ENCODE data around the gene NGRN.

NGRN gene, protein sequence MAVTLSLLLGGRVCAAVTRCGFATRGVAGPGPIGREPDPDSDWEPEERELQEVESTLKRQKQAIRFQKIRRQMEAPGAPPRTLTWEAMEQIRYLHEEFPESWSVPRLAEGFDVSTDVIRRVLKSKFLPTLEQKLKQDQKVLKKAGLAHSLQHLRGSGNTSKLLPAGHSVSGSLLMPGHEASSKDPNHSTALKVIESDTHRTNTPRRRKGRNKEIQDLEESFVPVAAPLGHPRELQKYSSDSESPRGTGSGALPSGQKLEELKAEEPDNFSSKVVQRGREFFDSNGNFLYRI

DNA sequence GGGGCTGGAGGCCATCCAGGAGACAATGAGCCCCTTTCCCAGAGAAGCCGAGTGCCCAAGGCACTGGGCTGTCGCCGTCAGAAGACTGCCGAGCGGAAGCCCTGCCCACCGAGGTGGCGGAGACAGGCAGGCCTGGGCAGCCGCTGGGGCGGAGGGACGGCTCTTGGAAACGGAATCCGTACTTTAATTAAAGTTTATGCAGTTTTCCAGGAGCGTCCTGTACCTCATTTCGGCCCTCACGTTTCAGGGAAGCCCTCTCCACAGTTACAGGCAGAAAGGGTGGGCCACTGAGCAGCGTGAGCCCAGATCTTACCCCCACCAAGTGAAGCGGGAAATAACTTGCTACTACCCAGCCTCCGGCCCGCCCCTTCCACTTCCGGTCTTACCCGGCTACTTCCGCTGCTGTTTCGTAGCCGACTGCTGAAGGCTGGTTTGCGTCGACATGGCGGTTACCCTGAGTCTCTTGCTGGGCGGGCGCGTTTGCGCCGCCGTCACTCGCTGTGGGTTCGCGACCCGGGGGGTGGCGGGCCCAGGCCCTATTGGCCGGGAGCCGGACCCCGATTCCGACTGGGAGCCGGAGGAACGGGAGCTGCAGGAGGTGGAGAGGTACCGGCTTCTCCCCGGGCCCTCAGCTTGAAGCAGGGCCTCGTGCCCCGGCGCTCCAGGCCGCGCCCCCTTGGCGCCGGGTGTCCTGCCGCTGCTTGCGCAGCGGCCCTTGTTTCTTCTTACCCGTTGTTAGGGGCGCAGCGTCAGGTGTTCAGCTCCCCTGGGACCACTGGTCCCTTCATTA, at the start of gene NGRN:
Gene NGRN (plus strand): TSS at position 402 of the 790 bp plus-strand sequence. CDS start 41 bp downstream, at position 443.
- peak; percentile 88 for DNase-seq
- in situ Hi-C loops (cut with HindIII; ENCODE audit: low pct_ligation_motif_present, low pct_unique_long_range_greater_than_20kb, low sequenced_read_pairs): no loop called here

DNA sequence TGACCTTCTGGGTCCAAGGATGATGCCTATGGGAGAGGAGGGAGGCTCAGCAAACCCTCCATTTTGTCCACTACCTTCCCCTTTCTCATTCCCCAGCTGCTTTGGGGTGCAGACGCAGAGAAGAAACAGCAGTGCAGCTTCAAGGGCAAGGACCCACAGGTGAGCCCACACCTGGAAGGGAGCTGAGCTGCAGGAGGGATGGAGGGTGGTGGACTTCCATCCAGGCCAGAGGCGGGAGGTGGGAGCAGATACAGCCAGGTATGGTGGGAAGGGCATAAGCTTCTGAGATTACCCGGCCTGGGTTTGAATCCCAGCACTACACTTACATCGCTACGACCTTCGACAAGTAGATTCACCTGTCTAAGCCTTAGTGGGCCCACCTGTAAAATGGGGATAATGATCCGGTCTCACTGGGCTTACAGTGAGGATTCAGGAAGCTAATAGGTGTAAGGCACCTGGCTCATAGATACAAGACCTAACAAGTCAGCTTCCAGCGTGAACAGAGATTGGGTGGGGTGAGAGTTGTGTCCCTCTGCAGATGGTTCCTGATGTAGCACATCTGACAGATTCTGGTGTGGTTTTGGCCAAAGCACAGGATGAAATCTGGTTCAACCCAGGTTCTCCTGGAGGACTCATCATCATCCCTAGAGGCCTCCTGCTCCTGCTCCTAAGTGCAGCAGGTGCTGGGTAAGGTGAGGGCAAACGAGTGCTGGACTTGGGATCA, 47.6 kb upstream of the NGRN start:
- in situ Hi-C loops (cut with HindIII; ENCODE audit: low pct_ligation_motif_present, low pct_unique_long_range_greater_than_20kb, low sequenced_read_pairs): no loop called here
- DNase-seq: no peak

DNA sequence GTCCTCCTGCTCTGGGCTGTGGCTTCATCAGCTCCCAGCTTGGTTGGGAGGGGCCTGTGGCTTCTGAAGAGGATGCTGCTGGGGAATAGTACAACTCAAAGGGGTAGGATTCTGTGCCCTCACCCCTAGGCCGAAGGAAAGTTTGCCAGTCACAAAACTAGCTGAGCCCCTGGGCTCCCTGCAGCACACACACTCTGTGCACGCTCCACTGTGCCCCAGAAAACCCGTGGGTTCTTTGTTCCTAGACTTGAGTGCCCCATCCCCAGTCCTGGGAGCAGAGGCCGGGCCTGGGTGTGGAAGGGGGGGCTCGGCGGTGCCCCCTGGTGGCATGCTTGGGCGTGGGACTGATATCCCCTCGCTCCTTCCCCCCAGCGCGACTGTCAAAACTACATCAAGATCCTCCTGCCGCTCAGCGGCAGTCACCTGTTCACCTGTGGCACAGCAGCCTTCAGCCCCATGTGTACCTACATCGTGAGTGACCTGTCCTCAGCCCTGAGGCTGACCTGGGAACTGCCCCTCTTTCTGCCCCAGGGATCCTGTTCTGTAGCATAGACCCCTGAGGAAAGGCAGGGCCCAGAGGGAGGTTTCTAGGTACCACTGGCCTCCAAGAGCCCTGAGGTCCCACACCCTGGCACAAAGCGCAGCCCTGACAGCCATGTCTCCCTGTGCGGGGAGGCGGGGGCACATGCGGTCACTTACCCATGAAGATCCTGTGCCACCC, 45.9 kb upstream of the NGRN start:
- in situ Hi-C loops (cut with HindIII; ENCODE audit: low pct_ligation_motif_present, low pct_unique_long_range_greater_than_20kb, low sequenced_read_pairs): no loop called here
- peak; percentile 31 for DNase-seq

DNA sequence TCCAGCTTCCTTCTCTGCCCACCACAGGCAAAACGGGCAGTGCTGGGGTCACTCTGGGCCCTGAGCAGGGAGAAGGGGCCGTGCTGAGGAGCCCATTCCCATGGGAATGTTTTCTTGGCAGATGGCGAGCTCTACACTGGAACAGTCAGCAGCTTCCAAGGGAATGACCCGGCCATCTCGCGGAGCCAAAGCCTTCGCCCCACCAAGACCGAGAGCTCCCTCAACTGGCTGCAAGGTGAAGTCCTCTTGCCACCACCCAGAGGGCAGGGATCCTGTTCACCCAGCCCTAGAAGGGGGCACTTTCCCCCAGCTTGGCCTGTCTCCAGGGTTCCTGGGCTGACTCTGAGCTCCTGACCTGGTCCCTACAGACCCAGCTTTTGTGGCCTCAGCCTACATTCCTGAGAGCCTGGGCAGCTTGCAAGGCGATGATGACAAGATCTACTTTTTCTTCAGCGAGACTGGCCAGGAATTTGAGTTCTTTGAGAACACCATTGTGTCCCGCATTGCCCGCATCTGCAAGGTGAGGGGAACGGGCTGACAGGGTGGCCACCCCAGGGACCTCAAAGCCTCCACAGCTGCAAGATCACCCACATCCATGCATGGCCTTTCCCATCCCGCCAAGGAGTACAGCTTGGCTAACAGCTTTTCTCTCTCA, 44.1 kb upstream of the NGRN start:
- peak; percentile 67 for DNase-seq
- in situ Hi-C loops (cut with HindIII; ENCODE audit: low pct_ligation_motif_present, low pct_unique_long_range_greater_than_20kb, low sequenced_read_pairs): no loop called here

DNA sequence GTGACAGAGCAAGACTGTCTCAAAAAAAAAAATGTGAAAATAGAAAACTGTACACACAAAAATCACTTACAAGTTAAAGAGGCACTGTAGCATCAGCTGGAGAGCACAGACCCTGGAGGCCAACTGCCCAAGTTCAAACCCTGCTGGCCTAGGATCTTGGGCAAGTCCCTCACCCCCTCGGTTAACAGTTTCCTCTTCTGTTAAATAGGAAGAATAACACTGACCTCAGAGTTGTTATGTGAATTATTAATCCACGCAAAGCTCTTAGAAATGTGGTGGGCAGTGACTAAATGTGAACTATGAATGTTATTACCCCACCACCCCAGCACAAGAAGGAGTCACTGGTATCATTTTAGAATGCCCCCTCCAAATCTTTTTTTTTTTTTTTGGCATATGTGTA, 42.9 kb upstream of the NGRN start:
- DNase-seq: peak; percentile 18
- in situ Hi-C loops (cut with HindIII; ENCODE audit: low pct_ligation_motif_present, low pct_unique_long_range_greater_than_20kb, low sequenced_read_pairs): no loop called here

DNA sequence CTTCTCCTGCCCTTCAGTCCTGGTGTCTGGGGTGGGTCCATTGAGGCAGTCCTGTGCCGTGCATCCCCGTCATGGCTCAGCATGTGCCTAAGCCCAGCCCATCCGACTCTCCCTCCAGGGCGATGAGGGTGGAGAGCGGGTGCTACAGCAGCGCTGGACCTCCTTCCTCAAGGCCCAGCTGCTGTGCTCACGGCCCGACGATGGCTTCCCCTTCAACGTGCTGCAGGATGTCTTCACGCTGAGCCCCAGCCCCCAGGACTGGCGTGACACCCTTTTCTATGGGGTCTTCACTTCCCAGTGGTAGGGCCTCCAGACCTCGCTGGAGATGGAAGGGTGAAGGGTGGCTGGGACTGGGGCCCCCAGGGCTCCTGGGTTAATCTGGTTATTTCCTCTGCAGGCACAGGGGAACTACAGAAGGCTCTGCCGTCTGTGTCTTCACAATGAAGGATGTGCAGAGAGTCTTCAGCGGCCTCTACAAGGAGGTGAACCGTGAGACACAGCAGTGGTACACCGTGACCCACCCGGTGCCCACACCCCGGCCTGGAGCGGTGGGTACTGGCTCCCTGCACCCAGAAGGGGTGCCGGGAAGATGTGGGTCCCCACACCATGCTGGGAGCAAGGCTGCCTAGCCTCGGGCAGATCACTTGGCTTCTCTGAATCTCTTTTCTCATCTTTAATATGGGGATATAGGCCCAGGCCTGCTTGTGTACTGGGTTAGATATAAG, 41.9 kb upstream of the NGRN start:
- in situ Hi-C loops (cut with HindIII; ENCODE audit: low pct_ligation_motif_present, low pct_unique_long_range_greater_than_20kb, low sequenced_read_pairs): no loop called here
- no peak for DNase-seq

DNA sequence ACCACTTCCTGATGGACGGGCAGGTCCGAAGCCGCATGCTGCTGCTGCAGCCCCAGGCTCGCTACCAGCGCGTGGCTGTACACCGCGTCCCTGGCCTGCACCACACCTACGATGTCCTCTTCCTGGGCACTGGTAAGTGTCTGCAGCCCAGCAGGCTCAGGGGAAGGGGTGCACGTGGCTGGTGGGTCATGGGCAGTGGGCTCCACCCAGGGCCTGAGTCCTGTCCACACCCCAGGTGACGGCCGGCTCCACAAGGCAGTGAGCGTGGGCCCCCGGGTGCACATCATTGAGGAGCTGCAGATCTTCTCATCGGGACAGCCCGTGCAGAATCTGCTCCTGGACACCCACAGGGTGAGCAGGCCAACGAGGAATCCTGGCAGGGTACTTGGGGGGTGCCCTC, 40.4 kb upstream of the NGRN start:
- in situ Hi-C loops (cut with HindIII; ENCODE audit: low pct_ligation_motif_present, low pct_unique_long_range_greater_than_20kb, low sequenced_read_pairs): no loop called here
- no peak for DNase-seq

DNA sequence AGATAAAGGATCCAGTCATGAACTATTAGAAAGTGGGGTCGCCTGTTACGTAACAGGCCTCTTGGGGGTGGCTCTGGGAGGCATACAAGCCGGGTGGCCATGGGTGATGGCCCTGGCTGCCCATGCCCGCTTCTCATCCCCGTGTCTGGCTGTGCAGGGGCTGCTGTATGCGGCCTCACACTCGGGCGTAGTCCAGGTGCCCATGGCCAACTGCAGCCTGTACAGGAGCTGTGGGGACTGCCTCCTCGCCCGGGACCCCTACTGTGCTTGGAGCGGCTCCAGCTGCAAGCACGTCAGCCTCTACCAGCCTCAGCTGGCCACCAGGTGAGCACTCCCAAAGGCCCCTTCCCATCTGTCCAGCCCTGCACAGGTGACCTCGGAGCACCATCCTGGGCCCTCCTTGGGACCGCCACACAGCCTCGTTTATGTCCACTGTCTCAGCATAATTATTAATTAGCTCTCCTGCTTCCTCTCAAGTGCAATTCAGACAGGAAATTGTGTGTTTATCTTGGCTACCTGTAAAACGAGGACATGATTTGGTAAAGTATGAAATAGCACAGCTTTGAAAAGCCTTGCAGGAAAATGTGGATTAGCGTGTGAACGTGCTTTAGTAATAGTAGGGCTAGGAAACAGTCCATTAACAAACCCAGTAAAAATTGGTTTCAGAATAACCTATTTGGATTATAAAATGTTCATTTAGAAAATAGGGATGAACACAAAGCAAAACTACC, 39.8 kb upstream of the NGRN start:
- in situ Hi-C loops (cut with HindIII; ENCODE audit: low pct_ligation_motif_present, low pct_unique_long_range_greater_than_20kb, low sequenced_read_pairs): no loop called here
- no peak for DNase-seq

DNA sequence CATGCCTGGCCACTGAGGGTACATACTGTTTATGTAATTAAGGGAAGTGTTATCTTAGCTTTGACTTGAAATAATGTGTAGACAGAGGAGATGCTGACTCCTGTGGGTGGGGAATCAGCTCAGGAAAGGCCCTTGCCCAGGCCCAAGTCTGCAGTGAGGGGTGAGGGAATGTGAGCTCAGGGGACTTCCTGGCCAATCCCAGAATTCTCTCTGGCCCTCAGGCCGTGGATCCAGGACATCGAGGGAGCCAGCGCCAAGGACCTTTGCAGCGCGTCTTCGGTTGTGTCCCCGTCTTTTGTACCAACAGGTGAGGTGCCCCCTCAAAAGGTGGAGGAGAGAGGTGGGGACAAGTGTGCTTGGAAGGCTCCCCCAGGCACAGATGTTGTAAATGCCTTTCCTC, 38.1 kb upstream of the NGRN start:
- in situ Hi-C loops (cut with HindIII; ENCODE audit: low pct_ligation_motif_present, low pct_unique_long_range_greater_than_20kb, low sequenced_read_pairs): no loop called here
- no peak for DNase-seq

DNA sequence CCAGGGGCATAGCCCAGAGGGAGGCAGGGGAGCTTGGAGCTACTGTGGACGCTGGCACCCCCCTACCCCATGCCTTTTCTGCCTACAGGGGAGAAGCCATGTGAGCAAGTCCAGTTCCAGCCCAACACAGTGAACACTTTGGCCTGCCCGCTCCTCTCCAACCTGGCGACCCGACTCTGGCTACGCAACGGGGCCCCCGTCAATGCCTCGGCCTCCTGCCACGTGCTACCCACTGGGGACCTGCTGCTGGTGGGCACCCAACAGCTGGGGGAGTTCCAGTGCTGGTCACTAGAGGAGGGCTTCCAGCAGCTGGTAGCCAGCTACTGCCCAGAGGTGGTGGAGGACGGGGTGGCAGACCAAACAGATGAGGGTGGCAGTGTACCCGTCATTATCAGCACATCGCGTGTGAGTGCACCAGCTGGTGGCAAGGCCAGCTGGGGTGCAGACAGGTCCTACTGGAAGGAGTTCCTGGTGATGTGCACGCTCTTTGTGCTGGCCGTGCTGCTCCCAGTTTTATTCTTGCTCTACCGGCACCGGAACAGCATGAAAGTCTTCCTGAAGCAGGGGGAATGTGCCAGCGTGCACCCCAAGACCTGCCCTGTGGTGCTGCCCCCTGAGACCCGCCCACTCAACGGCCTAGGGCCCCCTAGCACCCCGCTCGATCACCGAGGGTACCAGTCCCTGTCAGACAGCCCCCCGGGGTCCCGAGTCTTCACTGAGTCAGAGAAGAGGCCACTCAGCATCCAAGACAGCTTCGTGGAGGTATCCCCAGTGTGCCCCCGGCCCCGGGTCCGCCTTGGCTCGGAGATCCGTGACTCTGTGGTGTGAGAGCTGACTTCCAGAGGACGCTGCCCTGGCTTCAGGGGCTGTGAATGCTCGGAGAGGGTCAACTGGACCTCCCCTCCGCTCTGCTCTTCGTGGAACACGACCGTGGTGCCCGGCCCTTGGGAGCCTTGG, 37.4 kb upstream of the NGRN start:
- no peak for DNase-seq
- in situ Hi-C loops (cut with HindIII; ENCODE audit: low pct_ligation_motif_present, low pct_unique_long_range_greater_than_20kb, low sequenced_read_pairs): no loop called here

DNA sequence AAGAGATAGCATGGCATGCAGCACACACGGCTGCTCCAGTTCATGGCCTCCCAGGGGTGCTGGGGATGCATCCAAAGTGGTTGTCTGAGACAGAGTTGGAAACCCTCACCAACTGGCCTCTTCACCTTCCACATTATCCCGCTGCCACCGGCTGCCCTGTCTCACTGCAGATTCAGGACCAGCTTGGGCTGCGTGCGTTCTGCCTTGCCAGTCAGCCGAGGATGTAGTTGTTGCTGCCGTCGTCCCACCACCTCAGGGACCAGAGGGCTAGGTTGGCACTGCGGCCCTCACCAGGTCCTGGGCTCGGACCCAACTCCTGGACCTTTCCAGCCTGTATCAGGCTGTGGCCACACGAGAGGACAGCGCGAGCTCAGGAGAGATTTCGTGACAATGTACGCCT, 36.5 kb upstream of the NGRN start:
- no peak for DNase-seq
- in situ Hi-C loops (cut with HindIII; ENCODE audit: low pct_ligation_motif_present, low pct_unique_long_range_greater_than_20kb, low sequenced_read_pairs): no loop called here

DNA sequence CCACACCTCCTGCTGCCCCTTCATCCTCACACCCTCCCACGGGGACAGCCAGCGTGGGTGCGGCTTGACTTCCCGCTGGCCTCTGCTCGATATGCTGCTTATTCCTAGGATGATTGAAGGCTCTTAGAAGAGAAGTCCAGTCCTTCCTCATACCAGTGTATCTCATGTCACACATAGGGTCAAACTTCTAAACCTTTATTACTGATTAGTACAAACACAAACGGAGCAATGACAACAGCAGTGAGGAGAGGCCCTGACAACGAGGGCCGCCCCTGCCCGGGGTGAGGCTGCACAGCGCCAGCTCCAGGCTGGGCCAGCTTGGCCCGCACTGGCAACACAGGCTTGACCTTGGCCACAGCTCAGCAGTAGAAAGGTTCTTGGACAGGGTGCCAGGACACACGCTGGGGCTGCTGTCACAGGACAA, 35.4 kb upstream of the NGRN start:
- in situ Hi-C loops (cut with HindIII; ENCODE audit: low pct_ligation_motif_present, low pct_unique_long_range_greater_than_20kb, low sequenced_read_pairs): no loop called here
- no peak for DNase-seq

DNA sequence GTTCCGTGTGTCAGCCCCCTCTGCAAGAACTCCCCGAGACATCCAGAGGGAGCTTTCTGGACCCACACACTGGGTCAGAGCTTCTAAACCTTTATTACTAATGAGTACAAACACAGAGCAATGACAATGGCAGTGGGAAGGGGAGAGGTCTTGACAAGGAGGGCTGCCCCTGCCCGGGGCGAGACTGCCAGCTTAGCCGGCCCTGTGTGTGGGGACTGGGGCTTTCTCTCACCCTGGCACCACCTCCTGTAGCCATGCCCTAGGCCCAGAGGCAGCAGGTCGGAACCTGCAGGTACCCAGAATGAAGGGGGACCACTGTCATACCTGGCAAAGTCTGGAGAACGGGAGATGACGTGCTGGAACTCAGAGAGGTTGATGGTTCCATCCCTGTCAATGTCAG, 34.9 kb upstream of the NGRN start:
- in situ Hi-C loops (cut with HindIII; ENCODE audit: low pct_ligation_motif_present, low pct_unique_long_range_greater_than_20kb, low sequenced_read_pairs): no loop called here
- no peak for DNase-seq

DNA sequence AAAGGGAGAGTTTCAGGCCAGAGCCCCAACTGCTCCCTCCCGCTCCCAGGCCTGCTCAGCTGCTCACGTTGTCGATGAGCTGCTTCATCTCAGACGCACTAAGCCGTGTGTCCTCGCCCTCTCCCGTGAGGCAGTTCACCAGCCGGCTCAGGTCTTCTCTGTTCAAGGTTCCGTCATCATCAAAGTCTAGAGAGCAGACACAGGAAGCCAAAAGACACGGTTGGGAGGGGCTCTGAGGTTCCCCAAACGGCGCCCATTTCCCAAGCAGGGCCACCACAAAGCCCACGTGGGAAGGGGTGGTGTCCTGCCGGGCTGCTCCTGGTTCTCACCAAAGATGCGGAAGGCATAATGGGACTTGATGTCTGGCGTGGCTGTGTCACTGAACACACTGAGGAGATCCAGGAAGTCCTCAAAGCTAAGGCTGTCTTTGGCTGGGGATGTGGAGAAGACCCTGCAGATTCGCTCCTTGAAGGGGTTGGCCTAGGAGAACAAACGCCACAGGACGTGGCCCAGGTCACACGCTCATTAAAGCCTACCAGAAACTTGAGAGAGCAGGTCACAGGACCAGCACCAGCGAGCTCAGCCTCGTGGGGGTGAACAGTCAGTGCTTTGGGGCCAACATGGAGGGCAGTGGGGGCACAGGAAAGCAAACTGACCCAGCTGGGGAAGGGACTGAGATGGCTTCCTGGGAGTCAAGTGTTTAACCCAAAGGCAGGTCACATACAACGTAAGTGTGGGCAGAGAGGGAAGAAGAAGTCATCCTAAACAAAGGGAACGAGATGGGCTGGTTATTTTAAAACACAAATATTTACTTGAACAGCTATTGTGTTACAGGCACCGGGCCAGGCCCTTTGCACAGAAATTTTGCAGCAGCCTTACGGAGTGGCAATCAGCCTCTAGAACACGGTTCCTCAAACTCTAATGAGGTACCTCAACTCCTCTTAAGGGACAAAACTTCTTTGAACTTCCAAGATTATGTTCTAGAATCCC, 34.1 kb upstream of the NGRN start:
- in situ Hi-C loops (cut with HindIII; ENCODE audit: low pct_ligation_motif_present, low pct_unique_long_range_greater_than_20kb, low sequenced_read_pairs): no loop called here
- DNase-seq: no peak

DNA sequence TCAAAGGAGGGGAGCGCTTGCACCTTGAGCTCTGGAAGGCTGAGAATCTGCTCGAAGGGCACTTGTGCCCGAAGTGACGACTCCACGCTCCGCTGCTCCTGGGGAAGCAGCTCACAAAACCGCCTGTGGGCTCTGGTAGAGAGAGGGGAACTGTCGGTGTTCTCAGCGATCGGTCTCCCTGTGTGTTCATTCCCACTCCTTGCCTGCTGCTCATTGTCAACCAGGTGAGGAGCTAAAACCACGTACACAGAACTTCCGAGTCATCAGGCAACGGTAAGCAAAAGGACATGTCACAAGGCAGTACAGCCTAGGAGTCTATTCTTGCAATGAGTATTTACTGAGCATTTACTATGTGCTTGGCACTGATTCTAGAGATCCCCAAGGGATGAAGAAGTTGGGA, 33.3 kb upstream of the NGRN start:
- in situ Hi-C loops (cut with HindIII; ENCODE audit: low pct_ligation_motif_present, low pct_unique_long_range_greater_than_20kb, low sequenced_read_pairs): no loop called here

More for the DNA sequence above, 33.3 kb upstream of the NGRN start:
- no peak for DNase-seq

All from ACHN (cell line).